Measurements from ENCODE around the gene AHDC1.
"Not testable (repeated sequence)": the region's sequence is repeated elsewhere in the genome, so short reads cannot be mapped to it uniquely, and the experiment has no call there.

Gene AHDC1

DNA sequence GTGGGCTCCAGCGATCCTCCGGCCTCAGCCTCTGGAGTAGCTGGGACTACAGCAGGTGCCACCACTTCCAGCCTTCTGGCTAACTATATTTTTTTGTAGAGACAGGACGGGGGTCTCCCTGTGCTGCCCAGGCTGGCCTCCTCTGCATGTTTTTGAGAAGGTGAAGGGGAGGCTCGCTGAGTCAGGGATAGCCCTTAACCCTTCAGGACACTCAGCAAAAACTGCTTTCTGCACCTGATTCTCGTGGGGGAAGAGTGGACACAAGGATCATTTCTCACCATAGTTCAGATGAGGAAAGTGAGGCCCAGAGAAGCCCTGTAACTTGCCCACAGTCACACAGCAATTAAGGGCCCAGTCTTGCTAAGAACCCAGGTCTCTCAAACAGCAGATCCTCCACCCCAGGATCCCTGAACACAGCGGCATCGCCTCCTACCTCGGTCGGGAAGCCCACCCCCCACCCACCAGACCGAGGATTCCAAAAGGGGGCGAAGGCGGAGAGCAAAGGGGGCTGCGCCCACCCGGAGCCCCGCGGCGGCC is 29.8 kb upstream of the AHDC1 start:
- no peak for DNase-seq

DNA sequence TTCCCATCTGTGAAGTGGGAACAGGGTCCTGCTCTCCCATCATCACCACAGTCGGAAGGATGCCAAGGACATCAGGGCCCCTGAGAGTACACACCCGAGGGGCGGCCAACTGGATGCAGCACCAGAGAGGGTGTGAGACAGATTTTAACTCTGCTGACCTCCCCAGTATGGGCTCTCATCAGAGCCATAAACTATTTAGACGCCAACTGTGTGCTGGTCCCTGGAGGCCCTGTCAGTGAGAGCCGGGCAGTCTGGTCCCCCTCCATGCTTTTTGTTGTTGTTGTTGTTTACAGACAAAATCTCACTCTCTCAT is 29.3 kb upstream of the AHDC1 start:
- no peak for DNase-seq

DNA sequence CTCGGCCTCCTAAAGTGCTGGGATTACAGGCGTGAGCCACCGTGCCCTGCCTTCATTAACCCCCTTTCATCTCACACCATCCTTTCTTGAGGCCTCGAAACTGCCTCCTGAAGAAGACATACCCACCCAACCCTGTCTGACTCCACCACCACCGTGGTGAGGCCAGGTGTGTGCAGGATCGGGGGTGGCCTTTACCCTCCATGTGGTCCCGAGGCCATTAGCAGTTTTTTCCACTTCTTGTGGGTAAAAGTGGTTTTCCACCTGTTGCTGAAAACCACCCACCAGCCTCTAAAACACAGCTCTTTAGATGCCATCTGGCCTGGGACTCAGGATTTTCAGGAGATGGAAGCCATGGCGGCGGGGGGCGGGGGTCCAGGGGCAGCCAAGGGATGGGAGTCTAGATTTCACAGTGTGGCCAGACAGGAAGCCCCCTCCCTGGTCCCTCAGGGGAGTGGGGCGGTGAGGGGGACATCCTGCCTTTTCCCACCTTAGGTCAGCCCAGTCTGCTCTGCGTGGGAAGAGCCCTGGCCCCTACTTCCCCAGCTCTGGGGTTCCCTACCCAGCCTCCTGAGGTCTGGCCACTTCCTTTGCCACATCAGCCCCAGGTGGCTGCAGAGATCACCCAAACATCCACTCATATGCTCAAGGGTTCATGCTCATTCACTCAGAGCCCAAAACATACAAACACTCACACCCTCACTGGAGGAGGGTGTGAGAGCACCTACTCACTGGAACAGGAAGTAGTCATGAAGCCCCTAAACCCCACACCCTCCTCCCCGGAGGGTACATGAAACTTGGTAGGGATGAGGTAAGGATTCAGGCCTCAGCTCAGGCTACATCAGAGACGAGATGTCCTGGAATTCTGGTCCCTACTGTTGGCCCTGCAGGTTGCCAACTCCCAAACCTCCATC is 28.7 kb upstream of the AHDC1 start:
- no peak for DNase-seq

DNA sequence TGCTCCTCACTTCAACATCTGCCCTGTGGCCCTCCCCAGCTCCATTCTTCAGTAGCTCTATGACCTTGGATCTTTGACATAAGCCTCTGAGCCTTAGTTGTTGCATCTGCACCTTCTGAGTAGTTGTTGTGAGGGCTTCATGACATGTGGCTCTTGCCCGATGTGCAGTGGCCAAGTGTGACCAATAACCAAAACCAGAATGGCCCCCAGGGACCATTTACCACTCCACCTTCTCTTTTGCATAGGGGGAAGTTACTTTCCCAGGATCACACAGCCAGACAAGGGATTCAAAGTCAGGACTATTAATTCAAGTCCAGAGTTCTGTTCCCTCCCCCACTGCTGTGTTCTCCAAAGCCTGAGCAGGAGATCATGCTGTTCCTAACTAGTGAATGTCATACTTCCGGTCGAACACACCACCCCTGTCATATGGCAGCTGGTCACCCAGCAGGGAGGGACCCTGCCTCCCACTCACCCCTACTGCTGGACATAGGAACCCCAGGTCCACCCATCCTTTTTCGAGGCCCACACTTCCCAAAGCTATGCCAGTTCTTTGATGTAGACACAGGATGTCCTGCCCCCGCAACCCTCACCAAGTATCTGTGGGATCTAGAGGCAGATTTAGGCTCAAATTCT is 27.0 kb upstream of the AHDC1 start:
- no peak for DNase-seq

DNA sequence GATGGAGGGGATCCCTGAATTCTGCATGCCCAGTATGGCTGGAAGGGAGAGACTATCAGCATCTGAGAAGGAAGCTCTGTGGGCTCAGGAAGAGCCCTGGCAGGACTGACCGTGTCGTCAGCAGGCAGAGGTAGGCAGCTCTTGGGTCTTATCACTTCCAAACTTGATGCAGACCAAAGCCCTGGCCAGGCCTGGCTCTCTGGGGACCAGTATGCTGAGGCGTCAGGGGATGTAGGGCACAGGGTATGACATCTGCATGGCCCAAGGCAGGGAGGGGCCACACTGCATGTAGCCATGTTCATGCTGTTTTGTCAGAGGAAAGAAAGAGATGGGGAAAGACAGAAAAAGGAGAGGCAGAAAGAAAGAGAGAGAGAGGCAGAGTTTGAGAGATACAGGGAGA is 24.8 kb upstream of the AHDC1 start:
- DNase-seq: no peak

DNA sequence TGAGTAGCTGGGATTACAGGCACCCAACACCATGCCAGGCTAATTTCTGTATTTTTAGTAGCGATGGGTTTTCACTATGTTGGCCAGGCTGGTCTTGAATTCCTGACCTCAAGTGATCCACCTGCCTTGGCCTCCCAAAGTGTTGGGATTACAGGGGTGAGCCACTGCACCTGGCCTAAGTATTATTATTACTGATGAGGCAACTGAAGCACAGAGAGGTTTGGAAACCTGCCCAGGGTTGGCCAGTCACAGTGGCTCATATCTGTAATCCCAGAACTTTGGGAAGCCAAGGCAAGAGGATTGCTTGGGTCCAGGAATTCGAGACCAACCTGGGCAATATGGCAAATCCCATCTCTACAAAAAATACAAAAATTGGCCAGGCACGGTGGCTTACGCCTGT is 23.8 kb upstream of the AHDC1 start:
- not testable (repeated sequence) for DNase-seq

DNA sequence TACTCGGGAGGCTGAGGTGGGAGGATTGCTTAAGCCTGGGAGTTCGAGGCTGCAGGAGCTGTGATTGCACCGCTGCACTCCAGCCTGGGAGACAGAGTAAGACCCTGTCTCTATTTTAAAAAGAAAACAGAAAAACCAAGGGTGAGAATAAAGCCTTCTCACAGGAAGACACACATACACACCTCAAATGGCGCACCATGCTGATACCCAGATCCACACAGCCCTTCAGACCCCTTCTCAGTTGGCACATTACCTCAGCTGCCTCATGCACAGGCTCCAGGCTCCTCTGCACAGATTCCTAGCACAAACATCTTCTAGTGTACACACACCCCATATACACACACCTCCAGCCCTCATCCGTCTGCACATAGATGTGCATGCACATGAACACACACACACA is 23.1 kb upstream of the AHDC1 start:
- DNase-seq: no peak

DNA sequence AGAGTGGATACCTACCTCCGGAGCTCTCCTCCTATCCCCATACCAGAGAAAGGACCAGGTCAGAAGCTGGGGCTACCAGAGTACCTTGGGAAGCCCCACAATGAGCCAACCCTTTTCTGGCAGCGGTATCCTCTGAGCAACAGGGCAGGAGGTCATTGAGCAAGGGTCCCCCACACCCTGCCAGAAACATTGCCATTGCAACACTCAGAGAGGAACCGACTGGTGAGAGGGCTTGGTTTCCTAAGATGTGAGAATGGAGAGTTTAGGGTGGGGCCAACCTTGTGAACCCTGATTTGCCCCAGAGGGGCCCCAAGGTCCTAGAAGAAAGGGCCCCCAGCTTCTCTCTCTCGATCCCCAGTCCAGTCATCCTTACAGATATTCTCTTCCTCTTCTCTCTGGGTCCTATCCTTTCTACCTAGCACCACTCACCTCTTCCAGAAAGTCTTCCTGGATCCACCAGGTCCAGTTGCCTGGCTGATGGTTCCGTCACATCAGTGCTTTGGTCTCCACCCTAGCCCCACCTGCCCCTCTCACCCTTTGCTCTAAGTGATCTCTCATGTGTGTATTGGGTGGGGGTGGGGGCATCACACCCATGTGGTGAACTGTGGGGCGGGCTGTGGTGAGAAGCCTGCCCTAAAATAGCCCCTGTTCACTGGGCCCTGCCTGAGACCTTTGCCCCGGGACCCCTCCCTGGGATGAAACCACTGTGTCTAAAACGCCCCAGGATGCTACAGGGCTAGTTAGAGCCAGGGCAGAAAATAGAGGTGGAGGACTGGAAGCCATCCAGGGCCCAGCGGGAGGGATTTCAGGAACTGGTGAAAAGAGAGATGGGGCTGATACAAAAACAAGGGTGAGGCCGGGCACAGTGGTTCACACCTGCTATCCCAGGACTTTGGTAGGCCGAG is 22.3 kb upstream of the AHDC1 start:
- DNase-seq: no peak

DNA sequence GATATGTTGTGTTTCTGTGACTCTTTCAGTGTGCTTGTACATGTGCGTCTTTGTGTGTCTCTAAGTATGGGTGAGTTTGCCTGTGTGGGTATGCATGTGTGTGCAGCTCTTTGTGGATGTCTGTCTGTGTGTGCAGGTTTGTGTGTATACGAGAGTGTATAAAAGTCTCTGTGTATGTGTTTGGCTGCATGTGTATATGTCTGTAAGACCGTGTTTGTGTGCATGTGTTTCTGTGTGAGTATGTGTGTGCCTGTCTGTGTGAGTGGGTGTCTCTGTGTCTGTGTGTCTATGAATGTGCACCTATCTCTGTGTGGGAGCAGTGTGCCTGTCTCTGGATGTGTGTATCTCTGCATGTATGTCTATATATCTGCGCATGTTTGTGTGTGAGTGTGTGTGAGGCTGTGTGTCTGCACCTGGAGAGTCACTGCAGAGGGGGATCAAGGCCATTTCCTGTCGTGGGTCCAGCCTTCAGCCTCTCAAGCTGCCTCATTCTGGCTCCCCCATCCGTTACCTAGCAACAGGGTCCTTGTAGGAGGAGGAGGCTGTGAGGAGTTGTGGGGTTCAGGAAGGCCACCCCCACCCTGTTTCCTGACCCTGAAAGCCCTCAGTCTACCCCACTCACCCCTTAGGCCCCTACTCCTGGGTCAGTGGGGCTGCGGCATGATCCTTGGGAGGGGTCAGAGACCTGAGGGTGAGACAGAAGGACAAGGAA is 20.7 kb upstream of the AHDC1 start:
- DNase-seq: no peak

DNA sequence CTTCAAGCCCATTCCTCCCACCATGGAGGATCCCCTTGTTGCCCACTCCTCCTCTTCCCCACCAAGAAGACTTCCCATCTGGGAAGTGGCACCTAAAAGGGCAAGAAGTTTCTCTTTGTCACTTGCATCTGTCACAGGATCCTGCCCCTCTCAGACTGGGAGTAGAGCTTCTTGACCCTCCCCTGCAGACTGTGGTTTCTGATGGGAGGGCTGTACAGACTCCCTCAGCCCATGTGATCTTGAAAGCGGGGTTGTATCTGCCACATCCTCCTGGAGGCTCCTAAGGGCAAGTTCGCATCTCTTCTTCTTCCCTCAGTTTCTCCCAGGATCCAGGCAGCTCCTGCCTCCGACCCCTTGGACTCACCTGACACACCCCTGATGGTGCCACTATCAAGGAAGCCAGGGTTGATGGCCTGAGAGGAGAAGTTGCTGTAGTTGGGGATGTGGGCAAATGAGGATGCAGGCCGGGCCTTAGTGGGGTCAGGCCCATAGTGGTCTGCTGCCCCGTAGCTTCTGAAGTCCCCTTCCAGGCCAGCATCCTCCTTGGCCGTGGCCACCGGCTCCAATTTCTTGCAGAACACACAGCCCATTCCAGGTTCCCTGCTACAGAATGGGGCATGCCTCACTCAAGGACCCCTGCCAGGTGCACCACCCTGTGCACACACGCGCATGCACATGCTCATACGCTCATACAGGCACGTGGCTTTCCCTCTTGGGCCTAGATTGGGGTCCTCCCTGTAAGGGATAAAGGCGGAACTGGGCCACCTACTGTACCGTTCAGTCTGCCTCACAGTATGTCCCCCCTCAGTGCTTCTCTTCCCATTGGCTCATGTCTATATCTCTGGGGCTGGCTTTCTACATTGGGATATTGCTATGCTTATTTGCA is 19.6 kb upstream of the AHDC1 start:
- no peak for DNase-seq

DNA sequence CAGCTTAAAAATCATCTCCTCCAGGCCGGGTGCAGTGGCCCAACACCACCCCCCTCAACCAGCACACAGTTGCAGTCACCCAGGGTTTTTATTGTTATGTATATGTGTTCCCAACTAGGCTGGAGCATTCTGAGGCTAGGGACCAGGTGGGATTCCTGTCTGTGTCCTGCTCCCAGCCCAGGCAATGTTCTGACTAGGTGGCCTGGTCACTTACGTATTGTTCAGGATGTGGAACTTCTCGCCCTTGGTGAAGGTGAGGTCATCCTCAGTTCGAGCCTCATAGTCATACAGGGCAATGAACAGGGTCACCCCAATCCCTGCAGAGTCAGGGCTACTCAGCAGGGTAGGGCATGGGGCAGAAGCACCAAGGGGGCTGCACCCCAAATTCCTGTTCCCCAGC is 18.9 kb upstream of the AHDC1 start:
- no peak for DNase-seq

DNA sequence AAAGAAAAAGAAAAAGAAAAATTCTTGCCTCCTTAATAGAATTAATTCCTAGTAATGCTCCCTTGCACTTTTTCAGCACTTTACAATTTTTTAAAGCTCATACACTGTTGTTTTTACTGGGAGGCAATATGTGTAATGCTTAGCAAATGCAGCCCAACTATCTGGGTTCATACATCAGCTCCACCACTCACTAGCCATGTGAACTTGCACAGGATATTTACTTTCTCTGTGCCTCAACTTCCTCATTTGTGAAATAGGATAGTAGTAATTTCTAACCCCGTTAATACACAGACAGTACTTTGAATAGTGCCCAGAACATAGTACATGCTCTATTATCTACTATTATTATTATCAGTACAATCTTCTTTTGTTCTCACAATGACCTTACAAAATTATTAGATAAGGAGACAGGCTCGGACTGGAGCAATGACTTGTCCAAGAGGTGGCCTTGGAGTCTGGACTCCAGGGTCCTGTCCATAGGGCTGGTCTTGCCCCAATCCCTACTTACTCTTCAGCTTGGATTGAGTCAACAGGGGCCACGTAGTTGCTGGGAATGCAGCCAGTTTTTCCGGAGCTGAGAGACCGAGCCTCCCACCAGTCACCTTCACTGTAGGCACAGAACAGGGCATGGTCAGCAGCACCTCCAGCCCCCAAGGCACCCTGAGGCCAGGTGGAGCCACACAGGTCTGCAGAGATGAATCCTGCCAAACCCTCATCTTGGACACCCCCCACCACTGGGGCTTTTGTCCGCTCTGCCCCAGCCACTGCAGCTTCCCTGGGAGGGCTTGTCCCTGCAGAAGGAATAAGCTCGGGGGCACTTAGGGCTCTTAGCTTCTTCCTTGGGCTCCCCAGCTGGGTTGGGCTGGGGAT is 17.3 kb upstream of the AHDC1 start:
- no peak for DNase-seq

DNA sequence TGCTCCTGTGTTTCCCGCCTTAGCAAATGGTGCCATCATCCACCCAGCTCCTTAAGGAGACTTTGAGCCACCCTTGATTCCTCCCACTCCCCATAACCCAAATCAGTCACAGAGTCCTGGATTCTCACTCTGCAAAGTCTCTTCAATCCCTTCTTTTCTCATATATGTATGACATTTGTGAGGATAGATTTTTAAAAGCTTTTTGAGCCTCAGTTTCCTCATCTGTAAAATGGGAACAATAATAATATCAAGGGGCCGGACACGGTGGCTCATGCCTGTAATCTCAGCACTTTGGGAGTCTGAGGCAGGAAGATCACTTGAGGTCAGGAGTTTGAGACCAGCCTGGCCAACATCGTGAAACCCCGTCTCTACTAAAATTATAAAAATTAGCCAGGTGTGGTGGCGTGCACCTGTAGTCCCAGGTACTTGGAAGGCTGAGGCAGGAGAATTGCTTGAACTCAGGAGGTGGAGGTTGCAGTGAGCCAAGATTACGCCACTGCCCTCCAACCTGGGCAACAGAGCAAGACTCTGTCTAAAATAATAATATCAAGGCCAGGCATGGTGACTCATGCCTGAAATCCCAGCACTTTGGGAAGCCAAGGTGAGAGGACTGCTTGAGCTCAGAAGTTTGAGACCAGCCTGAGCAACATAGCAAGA is 16.0 kb upstream of the AHDC1 start:
- DNase-seq: not testable (repeated sequence)

DNA sequence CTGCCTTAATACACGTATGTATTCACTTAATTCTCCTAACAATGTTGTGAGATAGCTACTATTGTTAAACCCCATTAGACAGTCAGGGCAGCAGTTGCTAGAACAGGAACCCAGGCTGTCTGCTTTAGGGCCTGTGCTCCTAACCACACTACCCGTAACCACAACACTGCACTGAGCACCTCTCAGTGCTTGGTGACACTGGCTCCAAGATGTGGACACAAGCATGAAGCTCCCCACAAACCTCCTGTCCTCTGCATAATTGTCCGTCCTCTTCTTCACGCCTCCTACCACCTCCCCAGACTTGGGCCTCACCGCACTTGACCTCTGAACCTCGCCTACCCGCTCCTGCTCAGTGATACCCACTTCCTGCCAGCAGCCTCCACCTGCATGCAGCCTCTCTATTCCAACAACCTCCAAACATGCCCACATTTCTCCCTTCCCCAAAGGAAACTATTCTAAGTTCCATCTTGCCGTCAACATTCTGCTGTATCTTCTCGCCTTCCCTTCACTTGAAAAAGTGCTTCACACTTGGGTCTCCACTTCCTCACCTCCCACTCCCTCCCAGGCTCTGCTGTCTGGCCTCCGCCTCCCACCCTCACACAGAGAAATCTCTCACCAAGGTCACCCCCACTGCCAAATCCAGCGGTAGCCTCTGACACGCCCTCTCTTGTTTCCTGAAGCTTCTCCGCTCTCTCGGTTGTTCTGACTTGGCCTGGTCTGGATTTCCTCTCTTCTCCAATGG is 14.6 kb upstream of the AHDC1 start:
- no peak for DNase-seq

DNA sequence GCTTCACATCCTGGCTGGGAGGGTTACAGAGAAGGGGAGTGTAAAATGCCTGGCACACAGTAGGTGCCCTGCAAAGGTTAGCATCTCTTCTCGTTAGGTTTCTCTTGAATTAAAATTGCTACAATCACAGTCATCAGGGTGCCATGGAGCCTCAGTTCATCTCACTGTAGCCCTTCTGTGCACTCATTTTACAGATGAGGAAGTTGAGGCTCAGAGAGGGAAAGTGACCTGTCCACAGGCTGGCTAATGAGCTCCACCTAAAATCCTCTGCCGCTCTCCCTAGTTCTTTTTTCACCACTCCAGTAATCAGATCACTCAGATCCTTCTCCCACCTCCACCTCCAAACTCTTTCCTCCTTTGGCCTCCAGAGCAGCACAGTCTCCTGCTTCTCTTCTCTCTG is 13.5 kb upstream of the AHDC1 start:
- no peak for DNase-seq

DNA sequence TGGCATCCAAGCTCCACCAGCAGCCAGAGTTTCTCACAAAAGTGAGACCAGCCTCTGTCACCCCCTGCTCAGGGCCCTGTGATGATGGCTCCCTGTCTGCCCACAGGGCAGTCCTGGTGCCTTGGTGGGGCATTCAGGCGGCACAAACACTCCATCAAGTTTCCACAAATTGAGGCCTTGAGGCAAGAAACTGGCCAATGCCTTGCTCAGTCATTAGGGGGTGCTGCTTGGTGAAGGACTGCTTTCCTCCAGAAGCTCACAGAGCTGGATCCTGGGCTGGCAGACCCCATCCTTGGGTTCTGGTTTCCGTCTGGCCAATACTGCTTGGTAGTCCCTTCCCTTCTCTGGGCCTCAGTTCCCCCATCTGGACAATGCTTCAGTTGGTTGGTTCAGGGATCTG is 12.5 kb upstream of the AHDC1 start:
- DNase-seq: no peak

DNA sequence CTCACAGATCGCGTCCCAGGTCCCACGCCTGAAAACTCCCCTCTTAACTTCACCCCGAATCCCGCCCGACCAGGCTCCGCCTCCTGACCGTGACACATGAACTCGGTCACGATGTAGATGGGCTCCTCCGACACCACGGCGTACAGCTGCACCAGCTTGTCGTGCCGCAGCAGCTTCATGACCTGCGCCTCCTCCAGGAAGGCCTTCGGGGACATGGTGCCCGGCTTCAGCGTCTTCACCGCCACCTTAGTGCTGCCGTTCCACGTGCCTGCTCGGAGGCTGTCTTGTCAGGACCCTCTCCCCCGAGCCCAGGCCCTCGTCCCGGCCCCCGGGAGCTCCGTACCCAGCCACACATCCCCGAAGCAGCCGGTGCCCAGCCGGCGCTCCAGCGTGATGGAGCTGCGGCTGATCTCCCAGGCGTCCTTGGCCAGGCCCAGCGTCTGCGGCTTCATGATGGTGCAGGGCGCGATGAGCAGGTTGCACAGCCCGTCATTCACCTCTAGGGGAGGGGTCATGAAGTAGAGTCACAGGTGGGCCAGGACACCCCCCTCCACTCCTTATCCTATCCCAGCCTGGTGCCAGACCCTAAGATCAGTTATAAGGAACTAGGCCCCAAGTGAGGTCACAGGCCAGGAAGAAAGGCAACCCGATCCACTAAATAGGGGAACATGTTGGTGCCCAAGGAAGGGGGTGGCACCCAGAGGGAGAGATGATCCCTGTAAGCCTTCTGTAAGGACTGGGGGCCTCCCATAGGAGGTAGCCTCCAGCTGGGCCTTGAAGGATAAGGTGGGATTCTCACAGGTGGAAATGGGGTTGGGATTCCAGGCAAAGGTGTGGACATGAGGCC is 11.6 kb upstream of the AHDC1 start:
- DNase-seq: no peak

DNA sequence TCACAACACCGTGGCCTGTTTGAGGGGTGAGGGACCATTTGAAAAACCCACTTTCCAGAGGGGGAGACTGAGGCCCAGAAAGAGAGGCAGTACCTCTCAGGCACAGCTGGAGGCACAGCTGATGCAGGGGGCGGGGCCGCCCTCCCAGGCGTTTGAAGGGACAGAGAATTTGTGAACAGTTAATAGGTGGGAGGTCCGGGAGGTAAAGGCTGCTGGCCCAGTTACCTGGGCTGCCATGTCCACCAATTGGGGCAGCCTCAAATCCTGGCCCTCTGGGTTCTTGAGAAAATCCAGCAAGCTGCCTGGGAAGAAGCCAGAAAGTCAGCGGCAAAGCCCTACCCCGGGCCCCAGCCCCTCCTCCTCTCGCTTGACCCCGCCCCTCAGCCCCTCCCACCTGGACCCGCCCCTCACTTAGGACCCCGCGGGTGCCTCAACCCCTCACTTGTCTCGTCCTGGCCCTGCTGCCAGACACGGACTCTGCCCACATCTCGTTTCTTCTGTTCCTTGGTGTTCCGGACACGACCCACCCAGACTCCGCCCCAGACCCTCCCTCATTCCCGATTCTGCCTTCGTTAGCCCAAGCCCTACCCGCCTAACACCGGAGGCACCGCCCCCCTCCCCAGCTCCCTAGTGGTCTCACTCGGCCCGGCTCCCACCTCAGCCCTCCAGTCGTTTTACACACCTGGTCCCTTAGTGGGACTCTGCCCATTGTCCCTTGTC is 10.8 kb upstream of the AHDC1 start:
- no peak for DNase-seq

Data from NCI-H2081 (cell line).